ENCODE results near the gene GDA. TPM values are rescaled to one million over a fixed set of nuclear protein-coding genes. Genes with fewer than 3 reads are reported as not detected.

The GDA gene
- total and polyA plus RNA-seq, 4 donors = 0.37 to 24.4 (median 19.5) TPM

DNA sequence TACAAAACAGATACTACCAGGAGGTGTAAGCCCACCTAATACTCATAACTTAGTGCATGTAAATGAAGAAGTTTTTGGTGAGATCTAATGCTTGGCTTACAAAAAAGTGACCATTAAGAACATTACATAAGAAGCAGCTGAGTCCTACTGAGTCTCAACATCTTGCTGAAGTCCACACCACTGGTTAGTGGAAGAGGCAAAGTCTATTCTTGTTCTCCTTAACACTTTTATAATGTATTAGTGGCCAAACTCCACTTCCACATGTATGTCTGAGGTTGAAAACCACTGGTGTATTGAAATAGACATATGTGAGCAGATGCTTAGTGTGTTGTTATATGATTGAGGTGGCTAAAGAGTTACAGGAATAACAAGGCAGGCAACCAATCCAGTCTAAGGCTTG is 18.9 kb upstream of the GDA start:
- no peaks in the 10 kb centered on the region for H3K36me3 ChIP-seq (ENCODE audit: control insufficient read depth in 4 of 4, insufficient read depth in 3 of 4, low read depth in 1 of 4, low read length in 3 of 4)
- H3K4me3 ChIP-seq (ENCODE audit: low read depth in 1 of 3, low read length in 3 of 3) = no peak overlapping the region
- DNase-seq (ENCODE audit: low spot score) = no peak
- TF ChIP-seq, protein P1, sequence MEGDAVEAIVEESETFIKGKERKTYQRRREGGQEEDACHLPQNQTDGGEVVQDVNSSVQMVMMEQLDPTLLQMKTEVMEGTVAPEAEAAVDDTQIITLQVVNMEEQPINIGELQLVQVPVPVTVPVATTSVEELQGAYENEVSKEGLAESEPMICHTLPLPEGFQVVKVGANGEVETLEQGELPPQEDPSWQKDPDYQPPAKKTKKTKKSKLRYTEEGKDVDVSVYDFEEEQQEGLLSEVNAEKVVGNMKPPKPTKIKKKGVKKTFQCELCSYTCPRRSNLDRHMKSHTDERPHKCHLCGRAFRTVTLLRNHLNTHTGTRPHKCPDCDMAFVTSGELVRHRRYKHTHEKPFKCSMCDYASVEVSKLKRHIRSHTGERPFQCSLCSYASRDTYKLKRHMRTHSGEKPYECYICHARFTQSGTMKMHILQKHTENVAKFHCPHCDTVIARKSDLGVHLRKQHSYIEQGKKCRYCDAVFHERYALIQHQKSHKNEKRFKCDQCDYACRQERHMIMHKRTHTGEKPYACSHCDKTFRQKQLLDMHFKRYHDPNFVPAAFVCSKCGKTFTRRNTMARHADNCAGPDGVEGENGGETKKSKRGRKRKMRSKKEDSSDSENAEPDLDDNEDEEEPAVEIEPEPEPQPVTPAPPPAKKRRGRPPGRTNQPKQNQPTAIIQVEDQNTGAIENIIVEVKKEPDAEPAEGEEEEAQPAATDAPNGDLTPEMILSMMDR (IDR thresholded peaks at IDR 0.05; ENCODE audit: low read depth, low read length, missing input control) = no peak
- TF ChIP-seq, protein P2, sequence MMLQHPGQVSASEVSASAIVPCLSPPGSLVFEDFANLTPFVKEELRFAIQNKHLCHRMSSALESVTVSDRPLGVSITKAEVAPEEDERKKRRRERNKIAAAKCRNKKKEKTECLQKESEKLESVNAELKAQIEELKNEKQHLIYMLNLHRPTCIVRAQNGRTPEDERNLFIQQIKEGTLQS (IDR thresholded peaks at IDR 0.05) = no peak
- no peak for TF ChIP-seq FOXA2 (IDR thresholded peaks at IDR 0.05)
- TF ChIP-seq, protein P3, sequence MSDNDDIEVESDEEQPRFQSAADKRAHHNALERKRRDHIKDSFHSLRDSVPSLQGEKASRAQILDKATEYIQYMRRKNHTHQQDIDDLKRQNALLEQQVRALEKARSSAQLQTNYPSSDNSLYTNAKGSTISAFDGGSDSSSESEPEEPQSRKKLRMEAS (IDR thresholded peaks at IDR 0.05) = no peak
- no peak for TF ChIP-seq JUND (IDR thresholded peaks at IDR 0.05)
- TF ChIP-seq TAF1 (conservative IDR thresholded peaks at IDR 0.05) = no peak
- TF ChIP-seq RXRA (IDR thresholded peaks at IDR 0.05) = no peak
- no peak for TF ChIP-seq EGR1 (IDR thresholded peaks at IDR 0.05; ENCODE audit: low read depth in 2 of 2)
- TF ChIP-seq SP1 (IDR thresholded peaks at IDR 0.05) = no peak
- TF ChIP-seq HNF4A (conservative IDR thresholded peaks at IDR 0.05) = no peak
- TF ChIP-seq RAD21 (IDR thresholded peaks at IDR 0.05) = no peak
- TF ChIP-seq, protein P4, sequence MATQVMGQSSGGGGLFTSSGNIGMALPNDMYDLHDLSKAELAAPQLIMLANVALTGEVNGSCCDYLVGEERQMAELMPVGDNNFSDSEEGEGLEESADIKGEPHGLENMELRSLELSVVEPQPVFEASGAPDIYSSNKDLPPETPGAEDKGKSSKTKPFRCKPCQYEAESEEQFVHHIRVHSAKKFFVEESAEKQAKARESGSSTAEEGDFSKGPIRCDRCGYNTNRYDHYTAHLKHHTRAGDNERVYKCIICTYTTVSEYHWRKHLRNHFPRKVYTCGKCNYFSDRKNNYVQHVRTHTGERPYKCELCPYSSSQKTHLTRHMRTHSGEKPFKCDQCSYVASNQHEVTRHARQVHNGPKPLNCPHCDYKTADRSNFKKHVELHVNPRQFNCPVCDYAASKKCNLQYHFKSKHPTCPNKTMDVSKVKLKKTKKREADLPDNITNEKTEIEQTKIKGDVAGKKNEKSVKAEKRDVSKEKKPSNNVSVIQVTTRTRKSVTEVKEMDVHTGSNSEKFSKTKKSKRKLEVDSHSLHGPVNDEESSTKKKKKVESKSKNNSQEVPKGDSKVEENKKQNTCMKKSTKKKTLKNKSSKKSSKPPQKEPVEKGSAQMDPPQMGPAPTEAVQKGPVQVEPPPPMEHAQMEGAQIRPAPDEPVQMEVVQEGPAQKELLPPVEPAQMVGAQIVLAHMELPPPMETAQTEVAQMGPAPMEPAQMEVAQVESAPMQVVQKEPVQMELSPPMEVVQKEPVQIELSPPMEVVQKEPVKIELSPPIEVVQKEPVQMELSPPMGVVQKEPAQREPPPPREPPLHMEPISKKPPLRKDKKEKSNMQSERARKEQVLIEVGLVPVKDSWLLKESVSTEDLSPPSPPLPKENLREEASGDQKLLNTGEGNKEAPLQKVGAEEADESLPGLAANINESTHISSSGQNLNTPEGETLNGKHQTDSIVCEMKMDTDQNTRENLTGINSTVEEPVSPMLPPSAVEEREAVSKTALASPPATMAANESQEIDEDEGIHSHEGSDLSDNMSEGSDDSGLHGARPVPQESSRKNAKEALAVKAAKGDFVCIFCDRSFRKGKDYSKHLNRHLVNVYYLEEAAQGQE (IDR thresholded peaks at IDR 0.05) = no peak
- no peak for TF ChIP-seq GABPA (IDR thresholded peaks at IDR 0.05 in 1 of 2, conservative IDR thresholded peaks at IDR 0.05 in 1 of 2)
- no peak for TF ChIP-seq FOXA1 (IDR thresholded peaks at IDR 0.05)
- no peak for TF ChIP-seq HNF4G (IDR thresholded peaks at IDR 0.05)
- TF ChIP-seq YY1 (IDR thresholded peaks at IDR 0.05) = no peak
- TF ChIP-seq NR2F2 (IDR thresholded peaks at IDR 0.05) = no peak
- TF ChIP-seq, protein P5, sequence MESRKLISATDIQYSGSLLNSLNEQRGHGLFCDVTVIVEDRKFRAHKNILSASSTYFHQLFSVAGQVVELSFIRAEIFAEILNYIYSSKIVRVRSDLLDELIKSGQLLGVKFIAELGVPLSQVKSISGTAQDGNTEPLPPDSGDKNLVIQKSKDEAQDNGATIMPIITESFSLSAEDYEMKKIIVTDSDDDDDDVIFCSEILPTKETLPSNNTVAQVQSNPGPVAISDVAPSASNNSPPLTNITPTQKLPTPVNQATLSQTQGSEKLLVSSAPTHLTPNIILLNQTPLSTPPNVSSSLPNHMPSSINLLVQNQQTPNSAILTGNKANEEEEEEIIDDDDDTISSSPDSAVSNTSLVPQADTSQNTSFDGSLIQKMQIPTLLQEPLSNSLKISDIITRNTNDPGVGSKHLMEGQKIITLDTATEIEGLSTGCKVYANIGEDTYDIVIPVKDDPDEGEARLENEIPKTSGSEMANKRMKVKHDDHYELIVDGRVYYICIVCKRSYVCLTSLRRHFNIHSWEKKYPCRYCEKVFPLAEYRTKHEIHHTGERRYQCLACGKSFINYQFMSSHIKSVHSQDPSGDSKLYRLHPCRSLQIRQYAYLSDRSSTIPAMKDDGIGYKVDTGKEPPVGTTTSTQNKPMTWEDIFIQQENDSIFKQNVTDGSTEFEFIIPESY (IDR thresholded peaks at IDR 0.05) = no peak
- no peak overlapping the region for H3K9ac ChIP-seq (ENCODE audit: low read depth in 1 of 2, low read length in 2 of 2)
- H3K27me3 ChIP-seq (ENCODE audit: control insufficient read depth in 4 of 4, insufficient read depth in 4 of 4, low read length in 3 of 4) = no peaks in the 10 kb centered on the region
- no peaks in the 10 kb centered on the region for H3K9me3 ChIP-seq (ENCODE audit: control insufficient read depth in 4 of 4, low read length in 3 of 4)
- H3K27ac ChIP-seq (ENCODE audit: low read depth in 1 of 2, low read length in 2 of 2) = peak overlapping the region; percentile 80 to 93
- H3K4me1 ChIP-seq (ENCODE audit: control insufficient read depth in 4 of 4, insufficient read depth in 4 of 4, low read length in 3 of 4) = peaks cover 4 to 57% (median 40%) of the 10 kb centered on the region in 4 donors
